ENCODE measurements around the gene NUDT2.
"Not testable (repeated sequence)": the region's sequence is repeated elsewhere in the genome, so short reads cannot be mapped to it uniquely, and the experiment has no call there.

NUDT2 gene

GRCh38 chr9:34326690-34327089 lies 2.7 kb upstream of the NUDT2 start:
- Histone ChIP-seq H3K9ac (ENCODE audit: low read depth, low read length) (no peak overlapping the region), H3K36me3 (ENCODE audit: insufficient read depth, low read length) (no peaks in the 10 kb centered on the region; the same call in 1 of the 2 replicates), H3K4me1 (ENCODE audit: insufficient read depth, low read length) (peaks cover 4% of the 10 kb centered on the region), H3K9me3 (ENCODE audit: control insufficient read depth, insufficient read depth, low read length) (no peaks in the 10 kb centered on the region)

GRCh38 chr9:34328500-34328986 lies 826 bp upstream of the NUDT2 start:
- Histone ChIP-seq H3K9me3 (ENCODE audit: control insufficient read depth, insufficient read depth, low read length) (no peaks in the 10 kb centered on the region), H3K4me1 (ENCODE audit: insufficient read depth, low read length) (peaks cover 4% of the 10 kb centered on the region), H3K36me3 (ENCODE audit: insufficient read depth, low read length) (no peaks in the 10 kb centered on the region), H3K9ac (ENCODE audit: low read depth, low read length) (peak overlapping the region; percentile 73)

GRCh38 chr9:34331196-34331595 lies 1.8 kb downstream of the NUDT2 start:
- Histone ChIP-seq H3K9ac (ENCODE audit: low read depth, low read length) (no peak overlapping the region), H3K36me3 (ENCODE audit: insufficient read depth, low read length) (no peaks in the 10 kb centered on the region), H3K4me1 (ENCODE audit: insufficient read depth, low read length) (peaks cover 18% of the 10 kb centered on the region), H3K9me3 (ENCODE audit: control insufficient read depth, insufficient read depth, low read length) (no peaks in the 10 kb centered on the region)

GRCh38 chr9:34332076-34332964 lies 3.0 kb downstream of the NUDT2 start:
- Histone ChIP-seq H3K4me1 (ENCODE audit: insufficient read depth, low read length) (peaks cover 18% of the 10 kb centered on the region), H3K9me3 (ENCODE audit: control insufficient read depth, insufficient read depth, low read length) (no peaks in the 10 kb centered on the region), H3K36me3 (ENCODE audit: insufficient read depth, low read length) (no peaks in the 10 kb centered on the region), H3K9ac (ENCODE audit: low read depth, low read length) (no peak overlapping the region)

- Histone ChIP-seq H3K9ac (ENCODE audit: low read depth, low read length) (no peak overlapping the region), H3K9me3 (ENCODE audit: control insufficient read depth, insufficient read depth, low read length) (no peaks in the 10 kb centered on the region), H3K4me1 (ENCODE audit: insufficient read depth, low read length) (peaks cover 14% of the 10 kb centered on the region), H3K36me3 (ENCODE audit: insufficient read depth, low read length) (peaks cover 3% of the 10 kb centered on the region; the same call in 1 of the 2 replicates)
Observed at GRCh38 chr9:34333836-34334235, 4.5 kb downstream of the NUDT2 start.

- Histone ChIP-seq H3K9ac (ENCODE audit: low read depth, low read length) (no peak overlapping the region), H3K36me3 (ENCODE audit: insufficient read depth, low read length) (peaks cover 3% of the 10 kb centered on the region; the same call in 1 of the 2 replicates), H3K4me1 (ENCODE audit: insufficient read depth, low read length) (peaks cover 14% of the 10 kb centered on the region), H3K9me3 (ENCODE audit: control insufficient read depth, insufficient read depth, low read length) (no peaks in the 10 kb centered on the region)
Observed at GRCh38 chr9:34334337-34334824, 5.0 kb downstream of the NUDT2 start.

GRCh38 chr9:34334916-34335315 lies 5.5 kb downstream of the NUDT2 start:
- Histone ChIP-seq H3K9ac (ENCODE audit: low read depth, low read length) (no peak overlapping the region), H3K4me1 (ENCODE audit: insufficient read depth, low read length) (peaks cover 14% of the 10 kb centered on the region), H3K36me3 (ENCODE audit: insufficient read depth, low read length) (peaks cover 3% of the 10 kb centered on the region; the same call in 1 of the 2 replicates), H3K9me3 (ENCODE audit: control insufficient read depth, insufficient read depth, low read length) (no peaks in the 10 kb centered on the region)

GRCh38 chr9:34335376-34335775 lies 6.0 kb downstream of the NUDT2 start:
- Histone ChIP-seq H3K9ac (ENCODE audit: low read depth, low read length) (no peak overlapping the region), H3K9me3 (ENCODE audit: control insufficient read depth, insufficient read depth, low read length) (no peaks in the 10 kb centered on the region), H3K4me1 (ENCODE audit: insufficient read depth, low read length) (peaks cover 14% of the 10 kb centered on the region), H3K36me3 (ENCODE audit: insufficient read depth, low read length) (peaks cover 3% of the 10 kb centered on the region; the same call in 1 of the 2 replicates)

- H3K4me1 ChIP-seq (ENCODE audit: insufficient read depth, low read length) = peaks cover 14% of the 10 kb centered on the region
- no peak overlapping the region for H3K9ac ChIP-seq (ENCODE audit: low read depth, low read length)
- H3K36me3 ChIP-seq (ENCODE audit: insufficient read depth, low read length) = peaks cover 6% of the 10 kb centered on the region; the same call in 1 of the 2 replicates
- no peaks in the 10 kb centered on the region for H3K9me3 ChIP-seq (ENCODE audit: control insufficient read depth, insufficient read depth, low read length)
Observed at GRCh38 chr9:34337403-34337802, 8.0 kb downstream of the NUDT2 start.

- H3K4me1 ChIP-seq (ENCODE audit: insufficient read depth, low read length) = peaks cover 14% of the 10 kb centered on the region
- not testable (repeated sequence) for H3K9ac ChIP-seq (ENCODE audit: low read depth, low read length); H3K36me3 ChIP-seq (ENCODE audit: insufficient read depth, low read length); H3K9me3 ChIP-seq (ENCODE audit: control insufficient read depth, insufficient read depth, low read length)
Observed at GRCh38 chr9:34338079-34338478, 8.7 kb downstream of the NUDT2 start.

- H3K9me3 ChIP-seq (ENCODE audit: control insufficient read depth, insufficient read depth, low read length) = no peaks in the 10 kb centered on the region
- H3K4me1 ChIP-seq (ENCODE audit: insufficient read depth, low read length) = peaks cover 10% of the 10 kb centered on the region
- H3K36me3 ChIP-seq (ENCODE audit: insufficient read depth, low read length) = peaks cover 6% of the 10 kb centered on the region; the same call in 1 of the 2 replicates
- H3K9ac ChIP-seq (ENCODE audit: low read depth, low read length) = no peak overlapping the region
Observed at GRCh38 chr9:34338665-34339385, 9.5 kb downstream of the NUDT2 start.

GRCh38 chr9:34341659-34342295 lies 12.4 kb downstream of the NUDT2 start:
- Histone ChIP-seq H3K36me3 (ENCODE audit: insufficient read depth, low read length) (peaks cover 6% of the 10 kb centered on the region; the same call in 1 of the 2 replicates), H3K4me1 (ENCODE audit: insufficient read depth, low read length) (no peaks in the 10 kb centered on the region), H3K9me3 (ENCODE audit: control insufficient read depth, insufficient read depth, low read length) (no peaks in the 10 kb centered on the region), H3K9ac (ENCODE audit: low read depth, low read length) (no peak overlapping the region)

- no peak overlapping the region for H3K9ac ChIP-seq (ENCODE audit: low read depth, low read length)
- no peaks in the 10 kb centered on the region for H3K4me1 ChIP-seq (ENCODE audit: insufficient read depth, low read length)
- H3K9me3 ChIP-seq (ENCODE audit: control insufficient read depth, insufficient read depth, low read length) = no peaks in the 10 kb centered on the region
- peaks cover 6% of the 10 kb centered on the region; the same call in 1 of the 2 replicates for H3K36me3 ChIP-seq (ENCODE audit: insufficient read depth, low read length)
Observed at GRCh38 chr9:34343090-34343489, 13.7 kb downstream of the NUDT2 start.

GRCh38 chr9:34343605-34344004 lies 14.2 kb downstream of the NUDT2 start:
- Histone ChIP-seq H3K9me3 (ENCODE audit: control insufficient read depth, insufficient read depth, low read length) (no peaks in the 10 kb centered on the region), H3K36me3 (ENCODE audit: insufficient read depth, low read length) (peaks cover 6% of the 10 kb centered on the region; the same call in 1 of the 2 replicates), H3K9ac (ENCODE audit: low read depth, low read length) (no peak overlapping the region), H3K4me1 (ENCODE audit: insufficient read depth, low read length) (no peaks in the 10 kb centered on the region)
